Naive thymus-derived CD4-positive, alpha-beta T cell (primary cell): ENCODE measurements around the gene SLC25A47. TPM values are rescaled to one million over a fixed set of nuclear protein-coding genes. Genes with fewer than 3 reads are reported as not detected.
A peak's percentile ranks its signal among the peaks of the same experiment; 100 is the strongest.
"Not testable (repeated sequence)": the region's sequence is repeated elsewhere in the genome, so short reads cannot be mapped to it uniquely, and the experiment has no call there.

Experiments used
- ATAC-seq: fragments of 150-1000 bp; cut with Tn5 transposase; 2 replicates; pipeline ENCODE4 v1.10.0; 2021; ENCODE audit warnings: mild to moderate bottlenecking, moderate library complexity
- CTCF ChIA-PET: fragments of 350-600 bp; sonication (Branson Sonifier 250); formaldehyde crosslinking; loops from one replicate; lab custom pipeline; 2021; ENCODE audit warnings: antibody characterized with exemption; lab: Charles Lee
- POLR2A ChIA-PET: fragments of 350-600 bp; sonication (Branson Sonifier 250); formaldehyde crosslinking; loops from one replicate; lab custom pipeline; 2021; ENCODE audit warnings: antibody characterized with exemption, inconsistent platforms; lab: Charles Lee
- DNase-seq, 9 donors: peaks; one replicate each; pipeline versions ENCODE4 v3.0.0 to v3.0.0-alpha.2; 2020 to 2022; ENCODE audit warnings: mixed read lengths in 1 of 9
- H3K27ac ChIP-seq: one replicate; pipeline ENCODE4 v1.7.0; 2013; ENCODE audit warnings: mild to moderate bottlenecking, low read depth, low read length, moderate library complexity
- H3K27me3 ChIP-seq, 2 donors: one replicate each; pipeline ENCODE4 v1.7.0; 2013; ENCODE audit warnings: low read length in 2 of 2, mild to moderate bottlenecking in 2 of 2, moderate library complexity in 2 of 2; ENCODE audit not compliant: control insufficient read depth in 2 of 2, insufficient read depth in 2 of 2
- H3K36me3 ChIP-seq, 3 experiments: 1 replicate in 2 of 3; 2 replicates in 1 of 3; pipeline ENCODE4 v1.7.0; 2013; ENCODE audit warnings: low read length in 3 of 3, mild to moderate bottlenecking in 3 of 3, moderate library complexity in 1 of 3; ENCODE audit not compliant: insufficient read depth in 3 of 3, control insufficient read depth in 2 of 3
- H3K4me1 ChIP-seq, 2 donors: one replicate each; pipeline ENCODE4 v1.7.0; 2013; ENCODE audit warnings: low read length in 2 of 2, mild to moderate bottlenecking in 2 of 2, moderate library complexity in 1 of 2; ENCODE audit not compliant: control insufficient read depth in 2 of 2, insufficient read depth in 2 of 2
- H3K4me3 ChIP-seq: 2 replicates; pipeline ENCODE4 v1.7.0; 2013; ENCODE audit warnings: mild to moderate bottlenecking, low read length
- H3K9me3 ChIP-seq, 3 experiments: 1 replicate in 2 of 3; 2 replicates in 1 of 3; pipeline ENCODE4 v1.7.0; 2013; ENCODE audit warnings: low read length in 3 of 3; ENCODE audit not compliant: control insufficient read depth in 2 of 3
- H3K27ac Mint-ChIP-seq, 9 donors: one replicate each; pipeline ENCODE4 v1.8.0; 2020 to 2022; ENCODE audit warnings: mixed read lengths in 9 of 9, mild to moderate bottlenecking in 8 of 9, moderate library complexity in 5 of 9, inconsistent platforms in 2 of 9
- H3K27me3 Mint-ChIP-seq, 5 donors: one replicate each; pipeline ENCODE4 v1.8.0; 2021 to 2022; ENCODE audit warnings: mixed read lengths in 5 of 5, mild to moderate bottlenecking in 1 of 5
- H3K36me3 Mint-ChIP-seq, 5 donors: one replicate each; pipeline ENCODE4 v1.8.0; 2020 to 2022; ENCODE audit warnings: mixed read lengths in 5 of 5, mild to moderate bottlenecking in 3 of 5, inconsistent platforms in 1 of 5
- H3K4me1 Mint-ChIP-seq, 7 donors: one replicate each; pipeline ENCODE4 v1.8.0; 2020 to 2022; ENCODE audit warnings: mixed read lengths in 7 of 7, mild to moderate bottlenecking in 3 of 7, inconsistent platforms in 1 of 7
- H3K4me3 Mint-ChIP-seq, 10 donors: one replicate each; pipeline ENCODE4 v1.8.0; 2020 to 2022; ENCODE audit warnings: mild to moderate bottlenecking in 10 of 10, mixed read lengths in 10 of 10, moderate library complexity in 6 of 10, inconsistent platforms in 2 of 10
- H3K9me3 Mint-ChIP-seq, 11 donors: one replicate each; pipeline ENCODE4 v1.8.0; 2020 to 2022; ENCODE audit warnings: mixed read lengths in 11 of 11, mild to moderate bottlenecking in 4 of 11, inconsistent platforms in 1 of 11, moderate library complexity in 1 of 11
- intact Hi-C, 2 donors: fragments of 100-400 bp; cut with micrococcal nuclease; formaldehyde crosslinking; loops; one replicate each; pipeline ENCODE4 v1.15.1; 2023
- polyA plus RNA-seq, 2 donors: library from polyadenylated mRNA; unstranded; fragments of 300-500 nt; fragmentation: Illumina TruSeq; gene quantifications; one replicate each; pipeline ENCODE4 v1.2.3, GENCODE V29; 2021
- total RNA-seq, 6 experiments: library from RNA in 5 of 6; stranded (reverse) in 5 of 6; gene quantifications; 1 replicate in 5 of 6; 2 replicates in 1 of 6; pipeline ENCODE4 v1.2.3 and lab custom pipeline; 2021 to 2026

Gene SLC25A47
- total and polyA plus RNA-seq, 7 experiments from 2014 or later, result not detected

- Mint-ChIP-seq H3K27me3 (no peaks in the 10 kb centered on the region), H3K27ac (peak overlapping the region in 5 of 9 donors; percentile 29 to 83 (median 62)), H3K9me3 (no peaks in the 10 kb centered on the region), H3K4me3 (no peak overlapping the region), H3K36me3 (peaks cover 0 to 9% (median 3%) of the 10 kb centered on the region in 5 donors), H3K4me1 (peaks cover 7 to 39% (median 34%) of the 10 kb centered on the region in 7 donors)
- Histone ChIP-seq H3K36me3 (peaks cover 0 to 17% (median 0%) of the 10 kb centered on the region in 3 experiments), H3K27ac (no peak overlapping the region), H3K9me3 (no peaks in the 10 kb centered on the region), H3K4me3 (no peak overlapping the region), H3K27me3 (no peaks in the 10 kb centered on the region), H3K4me1 (peaks cover 0 to 17% of the 10 kb centered on the region in 2 donors)
- intact Hi-C loops, result no loop called here
- ATAC-seq (no peak), DNase-seq (no peak)
- POLR2A ChIA-PET, result interaction anchor here (0.7 to 2.0 kb wide), 2 partner anchors 9 to 59 kb away, joined by 4 to 11 read pairs; no protein-coding TSS in a partner anchor
- CTCF ChIA-PET, result interaction anchor here (1.0 kb wide), 1 partner anchor 89 kb away, joined by 4 read pairs; no protein-coding TSS in a partner anchor
Measured at GRCh38 chr14:100281286-100282082, 41.7 kb upstream of the SLC25A47 start.

- H3K36me3 ChIP-seq, result peaks cover 0 to 15% (median 0%) of the 10 kb centered on the region in 3 experiments
- no peak overlapping the region for H3K27ac ChIP-seq
- Mint-ChIP-seq H3K4me3 (no peak overlapping the region), H3K27ac (peak overlapping the region in 5 of 9 donors; percentile 5 to 83 (median 24)), H3K36me3 (peaks cover 0 to 9% (median 3%) of the 10 kb centered on the region in 5 donors), H3K4me1 (peaks cover 7 to 37% (median 30%) of the 10 kb centered on the region in 7 donors), H3K9me3 (no peaks in the 10 kb centered on the region), H3K27me3 (no peaks in the 10 kb centered on the region)
- ChIA-PET POLR2A (interaction anchor here (0.7 to 2.0 kb wide), 2 partner anchors 9 to 60 kb away, joined by 4 to 11 read pairs; no protein-coding TSS in a partner anchor), CTCF (interaction anchor here (1.2 kb wide), 1 partner anchor 88 kb away, joined by 4 read pairs; no protein-coding TSS in a partner anchor)
- intact Hi-C loops, result no loop called here
- no peak overlapping the region for H3K4me3 ChIP-seq
- H3K9me3 ChIP-seq, result no peaks in the 10 kb centered on the region
- peaks cover 0 to 17% of the 10 kb centered on the region in 2 donors for H3K4me1 ChIP-seq
- no peaks in the 10 kb centered on the region for H3K27me3 ChIP-seq
- ATAC-seq, result no peak
- DNase-seq, result no peak
Measured at GRCh38 chr14:100282083-100282350, 41.1 kb upstream of the SLC25A47 start.

GRCh38 chr14:100282766-100283419 is 40.2 kb upstream of the SLC25A47 start:
- H3K27ac ChIP-seq, result no peak overlapping the region
- no peak for DNase-seq
- Mint-ChIP-seq H3K4me3 (peak overlapping the region in 2 of 10 donors; percentile 21 to 55), H3K36me3 (peaks cover 0 to 9% (median 3%) of the 10 kb centered on the region in 5 donors), H3K27me3 (no peaks in the 10 kb centered on the region), H3K27ac (peak overlapping the region in 8 of 9 donors; percentile 21 to 78 (median 48)), H3K4me1 (peaks cover 7 to 33% (median 23%) of the 10 kb centered on the region in 7 donors), H3K9me3 (no peaks in the 10 kb centered on the region)
- peaks cover 0 to 15% (median 0%) of the 10 kb centered on the region in 3 experiments for H3K36me3 ChIP-seq
- intact Hi-C loops, result no loop called here
- POLR2A ChIA-PET, result interaction anchor here (0.6 to 2.0 kb wide), 3 partner anchors 41 to 61 kb away, joined by 3 to 11 read pairs (median 3); no protein-coding TSS in a partner anchor
- CTCF ChIA-PET, result interaction anchor here (0.6 to 2.6 kb wide), 6 partner anchors 10 to 244 kb away, joined by 3 to 11 read pairs (median 3); no protein-coding TSS in a partner anchor
- H3K9me3 ChIP-seq, result no peaks in the 10 kb centered on the region
- peaks cover 0 to 17% of the 10 kb centered on the region in 2 donors for H3K4me1 ChIP-seq
- H3K27me3 ChIP-seq, result no peaks in the 10 kb centered on the region
- no peak for ATAC-seq
- H3K4me3 ChIP-seq, result no peak overlapping the region

GRCh38 chr14:100283436-100283835 is 39.7 kb upstream of the SLC25A47 start:
- peaks cover 7 to 29% (median 19%) of the 10 kb centered on the region in 7 donors for H3K4me1 Mint-ChIP-seq
- H3K27me3 Mint-ChIP-seq, intact Hi-C loops, H3K27ac ChIP-seq, ATAC-seq, H3K36me3 Mint-ChIP-seq, H3K4me3 ChIP-seq, H3K9me3 Mint-ChIP-seq, H3K9me3 ChIP-seq, H3K27me3 ChIP-seq, DNase-seq: not testable (repeated sequence)
- ChIA-PET POLR2A (interaction anchor here (1.1 kb wide), 1 partner anchor 42 kb away, joined by 3 read pairs; no protein-coding TSS in a partner anchor), CTCF (interaction anchor here (0.6 to 2.6 kb wide), 6 partner anchors 7 to 245 kb away, joined by 3 to 11 read pairs (median 3); no protein-coding TSS in a partner anchor)
- peak overlapping the region in 2 of 10 donors; percentile 21 to 39 for H3K4me3 Mint-ChIP-seq
- Histone ChIP-seq H3K36me3 (peaks cover 0 to 14% (median 0%) of the 10 kb centered on the region in 3 experiments), H3K4me1 (peaks cover 0 to 13% of the 10 kb centered on the region in 2 donors)
- peak overlapping the region in 3 of 9 donors; percentile 53 to 78 (median 59) for H3K27ac Mint-ChIP-seq

GRCh38 chr14:100283984-100284881 is 38.9 kb upstream of the SLC25A47 start:
- no peak overlapping the region for H3K4me3 ChIP-seq
- DNase-seq (no peak), ATAC-seq (no peak)
- ChIA-PET POLR2A (interaction anchor here (0.5 to 1.3 kb wide), 6 partner anchors 11 to 203 kb away, joined by 3 to 5 read pairs (median 3); no protein-coding TSS in a partner anchor), CTCF (interaction anchor here (1.0 to 2.6 kb wide), 7 partner anchors 8 to 98 kb away, joined by 3 to 11 read pairs (median 3); no protein-coding TSS in a partner anchor)
- no peaks in the 10 kb centered on the region for H3K27me3 Mint-ChIP-seq
- peaks cover 0 to 9% (median 3%) of the 10 kb centered on the region in 5 donors for H3K36me3 Mint-ChIP-seq
- H3K4me3 Mint-ChIP-seq, result peak overlapping the region; percentile 27 to 79 (median 64)
- H3K27ac Mint-ChIP-seq, result peak overlapping the region; percentile 32 to 88 (median 66)
- peaks cover 0 to 8% (median 0%) of the 10 kb centered on the region in 3 experiments for H3K36me3 ChIP-seq
- H3K4me1 ChIP-seq, result peaks cover 0 to 6% of the 10 kb centered on the region in 2 donors
- no peaks in the 10 kb centered on the region for H3K9me3 ChIP-seq
- no peaks in the 10 kb centered on the region for H3K9me3 Mint-ChIP-seq
- peak overlapping the region; percentile 85 for H3K27ac ChIP-seq
- peaks cover 4 to 24% (median 12%) of the 10 kb centered on the region in 7 donors for H3K4me1 Mint-ChIP-seq
- no peaks in the 10 kb centered on the region for H3K27me3 ChIP-seq
- intact Hi-C loops, result loop anchor here (2.0 kb wide), 3 partner anchors 13 to 23 kb away; partner anchors contain the start of gene SLC25A29 (in 1 of the 2)
